Neural crest cell (in vitro differentiated cells): ENCODE data around the gene FEV. TPM values are rescaled to one million over a fixed set of nuclear protein-coding genes. Genes with fewer than 3 reads are reported as not detected.

Experiments used
- DNase-seq: peaks from one replicate; pipeline ENCODE4 v3.0.0; 2021; ENCODE audit warnings: low read depth, mixed read lengths, low spot score
- H3K27ac Mint-ChIP-seq: one replicate; pipeline ENCODE4 v1.8.0; 2021; ENCODE audit warnings: mild to moderate bottlenecking, mixed read lengths; ENCODE audit not compliant: unreplicated experiment
- H3K27me3 Mint-ChIP-seq: 2 replicates; pipeline ENCODE4 v1.8.0; 2021; ENCODE audit warnings: low read depth, mild to moderate bottlenecking, mixed read lengths
- H3K36me3 Mint-ChIP-seq: 2 replicates; pipeline ENCODE4 v1.8.0; 2021; ENCODE audit warnings: low read depth, mild to moderate bottlenecking, mixed read lengths
- H3K4me1 Mint-ChIP-seq: 2 replicates; pipeline ENCODE4 v1.8.0; 2021; ENCODE audit warnings: mixed read lengths
- H3K4me3 Mint-ChIP-seq: one replicate; pipeline ENCODE4 v1.8.0; 2021; ENCODE audit warnings: mild to moderate bottlenecking, mixed read lengths
- H3K9me3 Mint-ChIP-seq: 2 replicates; pipeline ENCODE4 v1.8.0; 2021; ENCODE audit warnings: mixed read lengths
- total RNA-seq: library from RNA; stranded (reverse); gene quantifications from 2 replicates; pipeline ENCODE4 v1.2.1, GENCODE V29; 2021
- TF ChIP-seq, protein P1 (sequence below): fragments of 200-600 bp; sonication (generic); conservative IDR thresholded peaks from 2 replicates; pipeline ENCODE4 v1.5.0; 2021; ENCODE audit warnings: antibody characterized with exemption, mild to moderate bottlenecking

The FEV gene
- total RNA-seq, 1 donor from 2014 or later: not detected

DNA sequence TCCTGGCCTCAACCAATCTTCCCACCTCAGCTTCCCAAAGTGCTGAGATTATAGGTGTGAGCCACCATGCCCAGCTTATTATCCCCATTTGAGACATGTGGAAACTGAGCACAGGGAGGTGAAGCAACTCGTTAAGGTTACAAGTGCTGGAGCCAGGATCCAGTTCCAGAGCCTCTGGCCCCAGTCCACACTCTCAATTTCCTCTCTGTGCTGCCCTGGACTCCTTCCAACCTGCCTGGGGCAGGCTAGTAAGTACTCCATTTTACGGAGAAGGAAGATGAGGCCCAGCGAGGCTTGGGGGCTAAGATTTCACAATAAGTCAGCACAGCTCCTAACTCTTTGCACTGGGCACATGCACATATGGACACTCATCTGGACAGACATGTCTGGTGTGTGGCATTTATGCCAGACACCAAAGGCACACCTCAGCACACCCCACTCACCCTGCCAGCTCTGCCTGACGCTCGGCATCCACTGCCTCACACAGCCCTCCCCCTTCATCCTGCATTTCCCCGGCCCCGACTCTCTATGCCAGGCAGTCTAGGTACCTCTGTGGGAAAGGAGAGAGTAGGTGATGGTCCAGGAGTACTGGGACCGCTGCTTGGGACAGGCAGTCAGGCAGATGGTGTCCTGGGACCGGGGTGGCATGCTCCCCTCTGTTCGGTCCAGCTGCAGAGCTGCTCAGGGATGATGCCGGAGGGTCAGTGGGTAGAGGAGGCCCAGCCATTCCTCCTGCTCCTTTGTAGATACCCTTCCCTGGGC, 35.8 kb upstream of the FEV start:
- Mint-ChIP-seq H3K4me1 (peaks cover 7% of the 10 kb centered on the region), H3K27me3 (peaks cover 20% of the 10 kb centered on the region), H3K9me3 (no peaks in the 10 kb centered on the region), H3K27ac (no peak overlapping the region), H3K4me3 (no peak overlapping the region), H3K36me3 (no peaks in the 10 kb centered on the region)
- no peak for DNase-seq
- TF ChIP-seq, protein P1, sequence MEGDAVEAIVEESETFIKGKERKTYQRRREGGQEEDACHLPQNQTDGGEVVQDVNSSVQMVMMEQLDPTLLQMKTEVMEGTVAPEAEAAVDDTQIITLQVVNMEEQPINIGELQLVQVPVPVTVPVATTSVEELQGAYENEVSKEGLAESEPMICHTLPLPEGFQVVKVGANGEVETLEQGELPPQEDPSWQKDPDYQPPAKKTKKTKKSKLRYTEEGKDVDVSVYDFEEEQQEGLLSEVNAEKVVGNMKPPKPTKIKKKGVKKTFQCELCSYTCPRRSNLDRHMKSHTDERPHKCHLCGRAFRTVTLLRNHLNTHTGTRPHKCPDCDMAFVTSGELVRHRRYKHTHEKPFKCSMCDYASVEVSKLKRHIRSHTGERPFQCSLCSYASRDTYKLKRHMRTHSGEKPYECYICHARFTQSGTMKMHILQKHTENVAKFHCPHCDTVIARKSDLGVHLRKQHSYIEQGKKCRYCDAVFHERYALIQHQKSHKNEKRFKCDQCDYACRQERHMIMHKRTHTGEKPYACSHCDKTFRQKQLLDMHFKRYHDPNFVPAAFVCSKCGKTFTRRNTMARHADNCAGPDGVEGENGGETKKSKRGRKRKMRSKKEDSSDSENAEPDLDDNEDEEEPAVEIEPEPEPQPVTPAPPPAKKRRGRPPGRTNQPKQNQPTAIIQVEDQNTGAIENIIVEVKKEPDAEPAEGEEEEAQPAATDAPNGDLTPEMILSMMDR: no peak

DNA sequence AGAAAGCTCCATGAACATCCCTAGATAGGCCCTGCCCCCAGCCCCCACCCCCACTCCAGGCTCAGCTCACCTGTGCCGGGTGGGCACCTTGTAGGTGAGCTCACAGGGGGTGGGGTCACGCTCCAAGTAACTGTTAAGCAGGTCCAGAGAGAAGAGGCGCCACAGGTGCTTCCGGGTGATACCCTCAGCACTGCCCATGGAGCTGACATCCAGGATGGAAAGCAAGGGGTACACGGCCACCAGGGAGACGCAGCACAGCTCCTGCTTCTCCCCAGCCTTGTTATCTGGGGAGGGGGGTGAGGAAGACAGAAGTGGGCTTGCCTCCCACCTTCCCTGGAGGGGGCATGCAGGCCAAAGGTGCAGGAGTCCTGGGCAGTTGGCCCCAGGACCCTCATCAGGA, 34.5 kb upstream of the FEV start:
- TF ChIP-seq, protein P1: no peak
- DNase-seq: no peak
- Mint-ChIP-seq H3K4me3 (no peak overlapping the region), H3K9me3 (no peaks in the 10 kb centered on the region), H3K36me3 (no peaks in the 10 kb centered on the region), H3K27ac (no peak overlapping the region), H3K27me3 (peaks cover 31% of the 10 kb centered on the region), H3K4me1 (no peaks in the 10 kb centered on the region)

DNA sequence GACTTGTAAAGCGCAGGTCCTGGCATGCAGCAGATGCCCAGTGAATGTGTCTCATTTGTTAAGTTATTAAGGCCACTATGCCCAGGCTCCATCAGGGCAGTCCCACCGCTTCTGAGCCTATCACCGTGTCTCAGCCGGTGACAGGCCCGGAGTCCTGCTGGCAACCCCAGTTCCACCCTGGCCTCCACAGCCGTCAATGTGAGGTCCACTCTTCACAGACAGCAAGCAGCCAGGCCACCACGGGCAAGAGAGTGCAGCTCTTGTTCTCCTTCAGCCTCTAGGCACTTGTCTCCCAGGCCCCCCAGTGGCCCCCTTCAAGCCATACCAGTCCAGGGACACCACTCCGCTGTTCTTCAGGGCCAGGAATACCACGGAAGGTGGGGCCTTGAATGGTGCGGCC, 33.7 kb upstream of the FEV start:
- Mint-ChIP-seq H3K36me3 (no peaks in the 10 kb centered on the region), H3K9me3 (no peaks in the 10 kb centered on the region), H3K27ac (no peak overlapping the region), H3K27me3 (peaks cover 37% of the 10 kb centered on the region), H3K4me1 (no peaks in the 10 kb centered on the region), H3K4me3 (no peak overlapping the region)
- no peak for DNase-seq
- TF ChIP-seq, protein P1: no peak

DNA sequence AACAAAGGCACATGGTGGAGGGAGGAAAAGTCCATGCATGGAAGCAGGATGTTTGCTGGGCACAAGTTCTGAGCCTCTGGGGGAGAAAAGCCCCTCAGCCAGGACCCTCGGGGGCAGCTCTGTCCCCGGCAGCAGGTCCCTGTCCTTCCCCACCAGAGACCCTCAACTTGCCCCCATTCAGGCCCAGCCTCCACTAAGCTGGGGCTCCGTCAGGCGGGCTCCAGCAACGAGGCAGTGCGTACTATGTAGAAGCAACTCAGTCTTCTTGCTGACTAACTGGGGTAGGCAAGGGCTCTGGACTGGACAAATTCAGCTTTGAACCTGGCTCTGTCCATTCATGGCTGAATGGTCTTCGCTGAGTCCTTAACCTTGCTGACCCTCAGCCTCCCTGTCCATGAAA, 33.3 kb upstream of the FEV start:
- Mint-ChIP-seq H3K36me3 (no peaks in the 10 kb centered on the region), H3K27ac (no peak overlapping the region), H3K4me3 (no peak overlapping the region), H3K9me3 (no peaks in the 10 kb centered on the region), H3K27me3 (peaks cover 41% of the 10 kb centered on the region), H3K4me1 (no peaks in the 10 kb centered on the region)
- TF ChIP-seq, protein P1: no peak
- DNase-seq: no peak

DNA sequence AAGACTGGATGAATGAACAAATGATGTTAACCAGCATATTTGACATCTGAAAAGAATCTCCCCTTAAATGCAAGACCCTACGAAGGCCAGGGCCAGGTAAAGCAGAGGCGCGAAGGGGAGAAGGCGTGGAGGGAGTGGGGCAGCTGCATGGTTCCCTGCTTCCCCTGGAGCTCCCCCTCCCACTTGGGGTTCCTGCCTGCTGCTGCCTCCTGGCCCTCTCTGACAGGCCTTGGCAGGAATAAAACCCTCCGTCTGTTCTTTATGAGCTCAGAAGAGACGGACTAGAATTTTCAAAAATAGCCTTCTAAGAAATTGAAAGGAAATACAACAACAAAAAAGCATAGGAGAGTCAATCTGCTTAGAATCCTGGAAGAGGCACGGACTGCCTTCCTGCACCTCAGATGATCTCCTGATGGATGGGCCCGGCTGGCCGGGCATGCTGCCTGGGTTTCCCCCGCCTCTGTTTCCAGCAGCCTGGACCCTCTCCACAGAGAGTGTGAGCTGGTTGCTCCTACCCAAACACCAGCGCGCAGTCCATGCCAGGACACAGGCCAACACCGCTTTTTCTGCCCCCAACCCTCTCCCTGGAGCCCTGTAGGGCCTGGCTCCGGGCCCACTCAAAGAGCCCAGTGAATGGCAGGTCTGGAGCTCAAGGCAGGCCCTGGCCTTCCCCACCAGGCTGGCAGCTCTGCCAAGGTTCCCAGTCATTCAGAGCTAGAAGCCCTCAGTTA, 32.4 kb upstream of the FEV start:
- H3K4me1 Mint-ChIP-seq: no peaks in the 10 kb centered on the region
- no peaks in the 10 kb centered on the region for H3K9me3 Mint-ChIP-seq
- no peak overlapping the region for H3K4me3 Mint-ChIP-seq
- TF ChIP-seq, protein P1: no peak
- H3K27ac Mint-ChIP-seq: no peak overlapping the region
- no peaks in the 10 kb centered on the region for H3K36me3 Mint-ChIP-seq
- peaks cover 50% of the 10 kb centered on the region for H3K27me3 Mint-ChIP-seq
- DNase-seq: no peak
